Fibroblast of lung (primary cell): Measurements from ENCODE around the gene TOGARAM2. TPM values are rescaled to one million over a fixed set of nuclear protein-coding genes. Genes with fewer than 3 reads are reported as not detected.
"Not testable (repeated sequence)": the region's sequence is repeated elsewhere in the genome, so short reads cannot be mapped to it uniquely, and the experiment has no call there.

Source experiments
- DNase-seq, 2 donors: peaks; one replicate each; pipeline versions ENCODE4 v3.0.0 to v3.0.0-alpha.2; 2010; ENCODE audit warnings: low read depth in 2 of 2
- H2AFZ ChIP-seq: 2 replicates; pipeline ENCODE4 v1.5.1; 2012; ENCODE audit warnings: low read length, control low read depth, inconsistent platforms
- H3K27ac ChIP-seq: 2 replicates; pipeline ENCODE4 v1.5.1; 2011; ENCODE audit warnings: low read length, control low read depth; ENCODE audit not compliant: insufficient read depth
- H3K27me3 ChIP-seq: 2 replicates; pipeline ENCODE4 v1.5.1; 2011; ENCODE audit warnings: mild to moderate bottlenecking, low read length; ENCODE audit not compliant: control insufficient read depth, insufficient read depth
- H3K36me3 ChIP-seq: 2 replicates; pipeline ENCODE4 v1.5.1; 2011; ENCODE audit warnings: low read length; ENCODE audit not compliant: control insufficient read depth, insufficient read depth
- H3K4me1 ChIP-seq: 2 replicates; pipeline ENCODE4 v1.5.1; 2011; ENCODE audit warnings: low read length; ENCODE audit not compliant: control insufficient read depth, insufficient read depth; ENCODE audit errors: extremely low read depth
- H3K4me2 ChIP-seq: 2 replicates; pipeline ENCODE4 v1.5.1; 2011; ENCODE audit warnings: low read length, control low read depth; ENCODE audit not compliant: insufficient read depth; ENCODE audit errors: extremely low read depth
- H3K4me3 ChIP-seq, 4 experiments: fragments of 200-600 bp in 1 of 4; sonication (generic) in 1 of 4; replicated peaks in 1 of 4; 2 replicates each; pipeline ENCODE4 v1.5.1; 2011 to 2016; ENCODE audit warnings: low read length in 4 of 4, low read depth in 3 of 4, mild to moderate bottlenecking in 3 of 4, control low read depth in 2 of 4, inconsistent platforms in 1 of 4, mixed read lengths in 1 of 4; ENCODE audit not compliant: insufficient read depth in 1 of 4; ENCODE audit errors: control extremely low read depth in 1 of 4
- H3K79me2 ChIP-seq: 2 replicates; pipeline ENCODE4 v1.5.1; 2012; ENCODE audit warnings: mild to moderate bottlenecking, low read length, inconsistent platforms; ENCODE audit not compliant: control insufficient read depth, insufficient read depth
- H3K9ac ChIP-seq: 2 replicates; pipeline ENCODE4 v1.5.1; 2011; ENCODE audit warnings: mild to moderate bottlenecking, low read length, control low read depth; ENCODE audit not compliant: insufficient read depth
- H3K9me3 ChIP-seq: 2 replicates; pipeline ENCODE4 v1.5.1; 2012; ENCODE audit warnings: low read depth, low read length; ENCODE audit not compliant: control insufficient read depth, insufficient read depth
- H4K20me1 ChIP-seq: 2 replicates; pipeline ENCODE4 v1.5.1; 2011; ENCODE audit warnings: low read length; ENCODE audit not compliant: control insufficient read depth, insufficient read depth; ENCODE audit errors: extremely low read depth
- EZH2 ChIP-seq: IDR thresholded peaks from 2 replicates; pipeline ENCODE4 v1.5.1; 2012; ENCODE audit warnings: low read length, control low read depth, mild to moderate bottlenecking; ENCODE audit errors: missing control alignments
- polyA plus RNA-seq, 2 donors: library from polyadenylated mRNA; depleted of rRNA in 1 of 2; stranded (reverse) in 1 of 2; unstranded in 1 of 2; fragments of >200 nt; gene quantifications; 2 replicates each; pipeline ENCODE4 v1.2.1, GENCODE V29; 2011 to 2012; ENCODE audit warnings: missing spikeins in 1 of 2
- total RNA-seq: library from RNA; depleted of rRNA; stranded (reverse); fragments of >200 nt; gene quantifications from 2 replicates; pipeline ENCODE4 v1.2.1, GENCODE V29; 2014
- TF ChIP-seq, protein P1 (sequence below), 2 donors: IDR thresholded peaks in 1 of 2; conservative IDR thresholded peaks in 1 of 2; 1 replicate in 1 of 2; 2 replicates in 1 of 2; pipeline ENCODE4 v1.5.1; 2011 to 2012; ENCODE audit warnings: low read length in 2 of 2, control low read depth in 1 of 2, inconsistent platforms in 1 of 2, low read depth in 1 of 2, mild to moderate bottlenecking in 1 of 2

TOGARAM2 gene
- total and polyA plus RNA-seq, 2 donors (not counting 1 experiment from before 2014, with no cell fraction given), result 0.15 to 0.33 TPM

DNA sequence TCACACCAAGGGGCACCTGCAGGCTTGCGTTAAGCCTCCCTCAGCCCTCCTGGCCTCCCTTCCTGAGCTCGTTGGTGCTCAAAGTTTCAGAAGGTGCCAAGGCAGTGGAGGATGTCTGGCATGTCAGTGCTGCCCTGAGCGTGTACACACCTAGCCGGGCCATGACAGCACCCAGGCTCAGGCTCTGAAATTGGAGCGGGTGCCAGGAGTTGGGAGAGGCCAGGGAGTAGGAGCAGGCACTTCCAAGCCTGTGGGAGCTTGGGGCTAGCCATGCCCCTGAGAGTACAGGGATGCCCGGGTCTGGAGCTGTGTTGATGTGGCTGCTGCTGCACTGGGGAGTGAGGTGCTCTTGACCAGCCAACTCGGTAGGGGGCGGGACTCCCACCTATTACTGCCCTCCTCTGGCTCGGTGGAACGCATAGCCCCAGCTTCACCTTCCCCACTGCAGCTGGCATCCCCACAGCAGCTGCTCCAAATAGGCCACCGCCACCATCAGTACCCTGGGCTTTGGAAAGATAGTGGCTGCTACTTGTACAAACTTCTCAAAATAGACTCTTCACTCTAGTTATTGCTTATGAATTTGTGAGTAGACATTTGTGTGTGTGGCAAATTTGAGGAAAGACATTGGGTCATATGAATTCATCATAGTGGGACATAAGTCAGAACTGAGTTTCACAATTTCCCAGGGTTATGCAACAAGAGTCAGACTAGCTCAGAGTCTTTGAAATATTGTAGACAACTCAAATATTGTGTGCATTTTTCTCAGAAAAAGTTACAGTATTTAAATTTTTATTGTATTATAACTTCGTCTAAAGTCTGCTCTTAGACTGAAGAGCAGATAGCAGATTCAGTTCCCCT is 100.0 kb downstream of the TOGARAM2 start:
- TF ChIP-seq, protein P1, sequence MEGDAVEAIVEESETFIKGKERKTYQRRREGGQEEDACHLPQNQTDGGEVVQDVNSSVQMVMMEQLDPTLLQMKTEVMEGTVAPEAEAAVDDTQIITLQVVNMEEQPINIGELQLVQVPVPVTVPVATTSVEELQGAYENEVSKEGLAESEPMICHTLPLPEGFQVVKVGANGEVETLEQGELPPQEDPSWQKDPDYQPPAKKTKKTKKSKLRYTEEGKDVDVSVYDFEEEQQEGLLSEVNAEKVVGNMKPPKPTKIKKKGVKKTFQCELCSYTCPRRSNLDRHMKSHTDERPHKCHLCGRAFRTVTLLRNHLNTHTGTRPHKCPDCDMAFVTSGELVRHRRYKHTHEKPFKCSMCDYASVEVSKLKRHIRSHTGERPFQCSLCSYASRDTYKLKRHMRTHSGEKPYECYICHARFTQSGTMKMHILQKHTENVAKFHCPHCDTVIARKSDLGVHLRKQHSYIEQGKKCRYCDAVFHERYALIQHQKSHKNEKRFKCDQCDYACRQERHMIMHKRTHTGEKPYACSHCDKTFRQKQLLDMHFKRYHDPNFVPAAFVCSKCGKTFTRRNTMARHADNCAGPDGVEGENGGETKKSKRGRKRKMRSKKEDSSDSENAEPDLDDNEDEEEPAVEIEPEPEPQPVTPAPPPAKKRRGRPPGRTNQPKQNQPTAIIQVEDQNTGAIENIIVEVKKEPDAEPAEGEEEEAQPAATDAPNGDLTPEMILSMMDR (conservative IDR thresholded peaks at IDR 0.05 in 1 of 2, IDR thresholded peaks at IDR 0.05 in 1 of 2; ENCODE audit: low read depth in 1 of 2, low read length in 2 of 2), result no peak
- TF ChIP-seq EZH2, result no peak
- H2AFZ ChIP-seq, result no peak overlapping the region
- H3K4me3 ChIP-seq, result no peak overlapping the region

DNA sequence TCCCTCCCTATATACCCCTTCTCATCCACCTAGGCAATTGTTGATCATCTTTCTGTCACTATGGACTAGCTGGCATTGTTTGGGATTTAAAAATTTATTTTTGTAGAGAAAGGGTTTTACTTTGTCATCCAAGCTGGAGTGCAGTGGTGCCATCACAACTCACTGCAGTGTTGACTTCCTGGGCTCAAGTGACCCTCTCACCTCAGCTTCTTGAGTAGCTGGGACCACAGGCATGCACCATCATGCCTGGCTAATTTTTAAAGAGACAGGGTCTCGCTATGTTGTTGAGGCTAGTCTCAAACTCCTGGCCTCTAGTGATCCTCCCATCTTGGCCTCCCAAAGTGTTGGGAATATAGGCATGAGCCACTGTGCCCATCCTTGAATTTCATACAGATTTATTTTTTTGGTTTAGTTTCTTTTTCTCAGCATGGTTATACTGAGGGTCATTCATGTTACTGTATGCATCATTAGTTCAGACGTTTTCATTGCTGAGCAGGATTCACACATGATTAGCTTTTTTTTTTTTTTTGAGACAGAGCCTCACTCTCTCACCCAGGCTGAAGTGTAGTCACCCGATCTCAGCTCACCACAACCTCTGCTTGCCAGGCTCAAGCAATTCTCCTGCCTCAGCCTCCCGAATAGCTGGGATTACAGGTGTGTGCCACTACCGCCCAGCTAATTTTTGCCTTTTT is 101.9 kb downstream of the TOGARAM2 start:
- H3K79me2 ChIP-seq, result no peaks in the 10 kb centered on the region
- no peak for TF ChIP-seq EZH2
- no peak overlapping the region for H3K9ac ChIP-seq
- no peak overlapping the region for H2AFZ ChIP-seq
- H3K4me2 ChIP-seq, result no peak overlapping the region
- no peaks in the 10 kb centered on the region for H4K20me1 ChIP-seq
- H3K4me3 ChIP-seq, result no peak overlapping the region
- no peaks in the 10 kb centered on the region for H3K27me3 ChIP-seq
- no peak for DNase-seq
- no peak overlapping the region for H3K27ac ChIP-seq
- no peaks in the 10 kb centered on the region for H3K4me1 ChIP-seq
- no peaks in the 10 kb centered on the region for H3K9me3 ChIP-seq
- H3K36me3 ChIP-seq, result no peaks in the 10 kb centered on the region

More for the DNA sequence above, 100.0 kb downstream of the TOGARAM2 start:
- no peaks in the 10 kb centered on the region for H3K9me3 ChIP-seq
- H3K79me2 ChIP-seq, result no peaks in the 10 kb centered on the region
- H4K20me1 ChIP-seq, result no peaks in the 10 kb centered on the region
- no peaks in the 10 kb centered on the region for H3K4me1 ChIP-seq
- no peaks in the 10 kb centered on the region for H3K27me3 ChIP-seq
- no peak overlapping the region for H3K27ac ChIP-seq
- peak in 1 of 2 donors; percentile 59 for DNase-seq
- H3K4me2 ChIP-seq, result no peak overlapping the region
- no peaks in the 10 kb centered on the region for H3K36me3 ChIP-seq
- H3K9ac ChIP-seq, result no peak overlapping the region

DNA sequence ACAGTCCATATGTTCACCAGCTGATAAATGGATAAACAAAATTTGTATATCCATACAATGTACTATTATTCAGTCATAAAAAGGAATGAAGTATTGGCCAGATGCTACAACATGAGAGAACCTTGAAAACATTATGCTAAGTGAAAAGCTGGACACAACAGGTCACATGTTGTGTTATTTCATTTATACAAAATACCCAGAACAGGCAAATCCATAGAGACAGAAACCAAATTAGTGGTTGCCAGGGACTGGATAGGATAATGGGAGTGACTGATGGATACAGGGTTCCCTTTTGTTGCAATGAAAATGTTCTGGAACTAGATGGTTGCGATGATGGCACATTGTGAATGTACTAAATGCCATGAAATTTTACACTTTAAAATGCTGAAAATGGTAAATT is 103.5 kb downstream of the TOGARAM2 start:
- H2AFZ ChIP-seq, result no peak overlapping the region
- no peak overlapping the region for H3K27ac ChIP-seq
- H3K9me3 ChIP-seq, result no peaks in the 10 kb centered on the region
- H3K36me3 ChIP-seq, result no peaks in the 10 kb centered on the region
- no peaks in the 10 kb centered on the region for H4K20me1 ChIP-seq
- H3K9ac ChIP-seq, result no peak overlapping the region
- no peaks in the 10 kb centered on the region for H3K27me3 ChIP-seq
- no peak overlapping the region for H3K4me2 ChIP-seq
- H3K79me2 ChIP-seq, result no peaks in the 10 kb centered on the region
- no peak overlapping the region for H3K4me3 ChIP-seq
- H3K4me1 ChIP-seq, result no peaks in the 10 kb centered on the region
- TF ChIP-seq EZH2, result no peak
- TF ChIP-seq, protein P1 (conservative IDR thresholded peaks at IDR 0.05 in 1 of 2, IDR thresholded peaks at IDR 0.05 in 1 of 2; ENCODE audit: low read depth in 1 of 2, low read length in 2 of 2), result no peak
- no peak for DNase-seq

DNA sequence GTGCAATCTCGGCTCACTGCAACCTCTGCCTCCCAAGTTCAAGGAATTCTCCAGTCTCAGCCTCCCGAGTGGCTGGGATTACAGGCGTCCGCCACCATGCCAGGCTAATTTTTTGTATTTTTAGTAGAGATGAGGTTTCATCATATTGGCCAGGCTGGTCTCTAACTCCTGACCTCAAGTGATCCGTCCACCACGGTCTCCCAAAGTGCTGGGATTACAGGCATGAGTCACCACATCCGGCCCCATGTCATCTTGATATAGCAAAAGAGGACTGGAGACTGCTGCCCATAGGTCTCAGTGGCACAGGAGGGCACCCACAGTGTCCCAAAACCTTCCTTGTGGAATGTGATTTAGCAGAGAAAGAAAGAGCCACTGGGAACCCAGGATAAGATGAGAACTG is 109.2 kb downstream of the TOGARAM2 start:
- not testable (repeated sequence) for H3K9ac ChIP-seq, H3K4me2 ChIP-seq, H3K36me3 ChIP-seq, H3K4me1 ChIP-seq, H3K27me3 ChIP-seq, H3K27ac ChIP-seq, H3K79me2 ChIP-seq, H3K9me3 ChIP-seq, H4K20me1 ChIP-seq, H3K4me3 ChIP-seq, H2AFZ ChIP-seq
- DNase-seq, result peak in 1 of 2 donors; percentile 19
